Hematopoietic multipotent progenitor cell treated with erythropoietin and hydrocortisone succinate and interleukin-3 and kit ligand, for 8 days (in vitro differentiated cells): ENCODE measurements around the gene TOGARAM1.

ENCODE experiments used
- DNase-seq: peaks from one replicate; pipeline ENCODE4 v3.0.0-alpha.2; 2015

TOGARAM1 gene

DNA sequence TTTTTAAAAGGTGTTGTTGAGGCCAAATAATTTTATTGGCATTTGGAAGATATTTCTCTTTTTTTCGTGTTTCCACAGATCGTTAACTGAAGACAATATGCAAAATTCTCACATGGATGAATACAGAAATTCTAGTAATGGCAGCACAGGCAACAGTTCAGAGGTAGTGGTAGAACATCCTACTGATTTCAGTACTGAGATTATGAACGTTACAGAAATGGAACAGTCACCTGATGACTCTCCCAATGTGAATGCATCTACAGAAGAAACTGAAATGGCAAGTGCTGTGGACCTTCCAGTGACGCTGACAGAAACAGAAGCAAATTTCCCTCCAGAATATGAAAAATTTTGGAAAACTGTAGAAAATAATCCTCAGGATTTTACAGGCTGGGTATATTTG is 133.2 kb downstream of the TOGARAM1 start:
- no peak for DNase-seq

- DNase-seq, result no peak
Observed at GRCh38 chr14:45096218-45096617, 134.2 kb downstream of the TOGARAM1 start.

DNA sequence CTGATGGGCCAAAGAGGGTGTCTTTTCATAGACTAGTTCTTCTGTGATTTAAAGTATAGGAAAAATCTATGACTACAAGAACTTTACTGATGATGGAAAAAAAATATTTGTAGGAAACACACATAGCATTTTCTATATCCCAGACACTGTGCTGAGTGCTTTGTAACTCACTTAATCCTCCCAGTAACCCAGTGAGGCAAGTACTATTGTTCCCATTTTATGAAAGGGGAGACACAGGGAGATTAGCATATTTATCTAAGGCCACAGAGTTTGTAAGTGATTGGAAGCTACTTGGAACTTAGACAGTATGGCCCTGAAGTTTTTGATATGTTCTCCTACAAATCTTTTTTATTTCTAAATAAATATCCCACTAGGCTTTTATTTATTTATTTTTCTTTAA is 141.8 kb downstream of the TOGARAM1 start:
- no peak for DNase-seq

- DNase-seq, result no peak
Observed at GRCh38 chr14:45104561-45104960, 142.6 kb downstream of the TOGARAM1 start.

- DNase-seq, result peak; percentile 73
Observed at GRCh38 chr14:45112896-45113781, 151.1 kb downstream of the TOGARAM1 start.

DNA sequence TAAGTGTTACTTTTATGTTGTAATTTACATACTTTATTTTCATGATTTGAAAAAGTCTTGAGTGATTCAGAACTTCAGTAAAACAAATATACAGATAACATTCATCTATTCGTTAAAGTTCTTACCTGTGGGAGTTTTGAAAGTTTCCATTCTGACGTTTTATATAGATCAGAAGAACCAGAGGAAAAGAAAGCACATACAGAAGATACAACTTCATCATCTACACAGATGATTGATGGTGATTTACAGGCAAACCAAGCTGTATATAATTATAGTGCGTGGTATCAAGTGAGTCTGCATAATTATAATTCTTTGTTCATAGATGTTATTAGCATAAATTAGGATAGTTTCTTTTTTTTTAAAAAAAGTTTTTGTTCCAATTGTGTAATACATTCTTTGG is 152.3 kb downstream of the TOGARAM1 start:
- no peak for DNase-seq

DNA sequence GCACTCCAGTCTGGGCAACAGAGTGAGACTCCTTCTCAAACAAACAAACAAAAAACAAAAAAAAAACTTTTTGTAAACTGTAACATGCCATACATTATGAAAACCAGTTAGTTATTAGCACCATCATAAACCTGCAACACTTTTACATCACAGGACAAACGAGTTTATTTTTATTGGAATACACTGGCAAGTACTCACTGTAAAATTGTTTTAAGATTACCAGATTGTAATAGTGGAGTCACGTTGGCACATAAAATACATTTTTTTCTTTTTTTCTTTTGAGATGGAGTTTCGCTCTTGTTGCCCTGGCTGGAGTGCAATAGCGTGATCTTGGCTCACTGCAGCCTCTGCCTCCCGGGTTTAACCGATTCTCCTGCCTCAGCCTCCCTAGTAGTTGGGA is 156.6 kb downstream of the TOGARAM1 start:
- DNase-seq, result no peak

GRCh38 chr14:45120096-45120495 is 158.1 kb downstream of the TOGARAM1 start:
- DNase-seq, result peak; percentile 46

- peak; percentile 91 for DNase-seq
Observed at GRCh38 chr14:45123271-45123670, 161.3 kb downstream of the TOGARAM1 start.
